HG02852 (cell line): Measurements from ENCODE around the gene CKM.
"Not testable (repeated sequence)": the region's sequence is repeated elsewhere in the genome, so short reads cannot be mapped to it uniquely, and the experiment has no call there.

Experiments used
- ATAC-seq: cut with Tn5 transposase; IDR thresholded peaks from one replicate; pipeline ENCODE4 v1.9.1; 2021; ENCODE audit warnings: mild to moderate bottlenecking, moderate library complexity; ENCODE audit not compliant: unreplicated experiment

CKM gene

GRCh38 chr19:45294291-45295029 is 28.2 kb downstream of the CKM start:
- no peak for ATAC-seq

GRCh38 chr19:45293682-45294081 is 29.0 kb downstream of the CKM start:
- no peak for ATAC-seq

GRCh38 chr19:45291834-45292233 is 30.8 kb downstream of the CKM start:
- ATAC-seq: no peak

- ATAC-seq: no peak
Observed at GRCh38 chr19:45290381-45290931, 32.2 kb downstream of the CKM start.

- no peak for ATAC-seq
Observed at GRCh38 chr19:45283443-45284033, 39.1 kb downstream of the CKM start.

GRCh38 chr19:45280471-45280961 is 42.2 kb downstream of the CKM start:
- ATAC-seq: no peak

- ATAC-seq: no peak
Observed at GRCh38 chr19:45279587-45280192, 43.0 kb downstream of the CKM start.

GRCh38 chr19:45278087-45278486 is 44.6 kb downstream of the CKM start:
- no peak for ATAC-seq

- no peak for ATAC-seq
Observed at GRCh38 chr19:45276284-45276687, 46.4 kb downstream of the CKM start.

- no peak for ATAC-seq
Observed at GRCh38 chr19:45275370-45275971, 47.2 kb downstream of the CKM start.

GRCh38 chr19:45273521-45273855 is 49.2 kb downstream of the CKM start:
- no peak for ATAC-seq

GRCh38 chr19:45271735-45272108 is 51.0 kb downstream of the CKM start:
- no peak for ATAC-seq

GRCh38 chr19:45271098-45271734 is 51.5 kb downstream of the CKM start:
- no peak for ATAC-seq

GRCh38 chr19:45269939-45270338 is 52.7 kb downstream of the CKM start:
- ATAC-seq: not testable (repeated sequence)

GRCh38 chr19:45267296-45267695 is 55.4 kb downstream of the CKM start:
- ATAC-seq: no peak

- no peak for ATAC-seq
Observed at GRCh38 chr19:45265375-45265774, 57.3 kb downstream of the CKM start.

GRCh38 chr19:45264781-45265317 is 57.8 kb downstream of the CKM start:
- ATAC-seq: no peak

- ATAC-seq: no peak
Observed at GRCh38 chr19:45263013-45263412, 59.7 kb downstream of the CKM start.

- ATAC-seq: no peak
Observed at GRCh38 chr19:45262570-45262969, 60.1 kb downstream of the CKM start.

- no peak for ATAC-seq
Observed at GRCh38 chr19:45258862-45259261, 63.8 kb downstream of the CKM start.

GRCh38 chr19:45256836-45257235 is 65.8 kb downstream of the CKM start:
- ATAC-seq: no peak
